NCI-H1930 (cell line): Measurements from ENCODE around the gene SLC16A3.
A peak's percentile ranks its signal among the peaks of the same experiment; 100 is the strongest.
"Not testable (repeated sequence)": the region's sequence is repeated elsewhere in the genome, so short reads cannot be mapped to it uniquely, and the experiment has no call there.

ENCODE experiments used
- DNase-seq, 2 experiments: peaks; one replicate each; lab custom pipeline; 2025; lab: John Stamatoyannopoulos, UW

Gene SLC16A3

GRCh38 chr17:82228842-82229697, at the start of gene SLC16A3:
TSS of gene SLC16A3 (plus strand) at chr17:82229042. CDS start at chr17:82236009, 6,967 bp downstream.
- peak; percentile 38 to 63 for DNase-seq

GRCh38 chr17:82179412-82179811, 49.4 kb upstream of the SLC16A3 start:
- DNase-seq = no peak

GRCh38 chr17:82179946-82180475, 48.8 kb upstream of the SLC16A3 start:
- DNase-seq = no peak

GRCh38 chr17:82180776-82181528, 47.9 kb upstream of the SLC16A3 start:
- DNase-seq = no peak

GRCh38 chr17:82184761-82185160, 44.1 kb upstream of the SLC16A3 start:
- no peak for DNase-seq

GRCh38 chr17:82186221-82186620, 42.6 kb upstream of the SLC16A3 start:
- no peak for DNase-seq

- DNase-seq = no peak
Observed at GRCh38 chr17:82187500-82187899, 41.3 kb upstream of the SLC16A3 start.

GRCh38 chr17:82188001-82188961, 40.6 kb upstream of the SLC16A3 start:
- no peak for DNase-seq

GRCh38 chr17:82193050-82193449, 35.8 kb upstream of the SLC16A3 start:
- not testable (repeated sequence) for DNase-seq

- DNase-seq = no peak
Observed at GRCh38 chr17:82193520-82194220, 35.2 kb upstream of the SLC16A3 start.

GRCh38 chr17:82194765-82195164, 34.1 kb upstream of the SLC16A3 start:
- DNase-seq = no peak

- DNase-seq = no peak
Observed at GRCh38 chr17:82195675-82196672, 32.9 kb upstream of the SLC16A3 start.

GRCh38 chr17:82198092-82198491, 30.8 kb upstream of the SLC16A3 start:
- DNase-seq = no peak

GRCh38 chr17:82199496-82199895, 29.3 kb upstream of the SLC16A3 start:
- DNase-seq = no peak

- DNase-seq = no peak
Observed at GRCh38 chr17:82200135-82200534, 28.7 kb upstream of the SLC16A3 start.

- DNase-seq = no peak
Observed at GRCh38 chr17:82200743-82201497, 27.9 kb upstream of the SLC16A3 start.

- no peak for DNase-seq
Observed at GRCh38 chr17:82201498-82201910, 27.3 kb upstream of the SLC16A3 start.

GRCh38 chr17:82202981-82203380, 25.9 kb upstream of the SLC16A3 start:
- DNase-seq = no peak

- DNase-seq = no peak
Observed at GRCh38 chr17:82203920-82204319, 24.9 kb upstream of the SLC16A3 start.
